Glomerular endothelial cell (primary cell): ENCODE measurements around the gene PITHD1. TPM values are rescaled to one million over a fixed set of nuclear protein-coding genes. Genes with fewer than 3 reads are reported as not detected.
"Not testable (repeated sequence)": the region's sequence is repeated elsewhere in the genome, so short reads cannot be mapped to it uniquely, and the experiment has no call there.

Source experiments
- DNase-seq: peaks from one replicate; pipeline ENCODE4 v3.0.0-alpha.2; 2011; ENCODE audit warnings: low read depth, low spot score; ENCODE audit errors: extremely low read depth
- total RNA-seq: library from RNA; depleted of rRNA; stranded (reverse); fragments of >200 nt; gene quantifications from 2 replicates; pipeline ENCODE4 v1.2.3, GENCODE V29; 2015

PITHD1 gene
- total RNA-seq, 1 donor from 2014 or later = 48.2 TPM

DNA sequence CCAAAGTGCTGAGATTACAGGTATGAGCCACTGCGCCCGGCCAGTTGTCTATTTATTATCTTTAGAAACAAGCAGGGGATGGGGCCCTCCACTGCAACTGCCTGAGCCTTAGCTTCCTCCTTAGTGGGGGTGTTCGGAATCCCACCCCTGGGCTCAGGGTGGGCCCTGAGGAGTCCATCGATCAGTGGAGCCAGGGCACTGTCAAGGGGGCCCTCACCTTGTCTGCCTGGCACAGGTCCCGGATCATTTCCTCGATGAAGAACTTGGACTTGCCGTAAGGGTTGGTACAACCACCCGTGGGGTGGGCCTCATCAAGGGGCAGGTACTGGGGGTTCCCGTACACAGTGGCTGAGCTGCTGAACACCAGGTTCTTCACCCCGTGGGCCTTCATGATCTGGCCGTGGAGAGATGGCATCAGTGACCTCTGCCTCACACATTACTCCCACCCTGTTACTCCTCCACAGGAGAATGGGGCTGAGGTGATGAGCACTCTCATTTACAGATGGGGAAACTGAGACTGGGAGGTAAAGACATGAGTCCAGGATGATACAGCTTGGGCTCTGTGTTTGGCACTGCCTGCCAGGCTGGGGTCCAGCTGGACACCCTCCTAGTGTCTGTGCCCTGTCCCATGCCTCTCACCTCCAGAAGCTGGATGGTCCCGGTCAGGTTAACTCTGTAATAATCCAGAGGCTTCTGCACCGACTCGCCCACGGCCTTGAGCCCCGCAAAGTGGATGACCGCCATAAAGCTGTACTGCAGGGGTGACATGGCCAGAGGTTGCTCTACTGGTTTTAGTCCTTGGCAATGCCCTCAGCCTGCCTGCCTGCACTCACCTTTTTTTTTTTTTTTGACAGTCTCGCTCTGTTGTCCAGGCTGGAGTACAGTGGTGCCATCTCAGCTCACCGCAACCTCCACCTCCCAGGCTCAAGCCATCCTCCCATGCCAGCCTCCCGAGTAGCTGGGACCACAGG lies 19.5 kb downstream of the PITHD1 start:
- DNase-seq = no peak

DNA sequence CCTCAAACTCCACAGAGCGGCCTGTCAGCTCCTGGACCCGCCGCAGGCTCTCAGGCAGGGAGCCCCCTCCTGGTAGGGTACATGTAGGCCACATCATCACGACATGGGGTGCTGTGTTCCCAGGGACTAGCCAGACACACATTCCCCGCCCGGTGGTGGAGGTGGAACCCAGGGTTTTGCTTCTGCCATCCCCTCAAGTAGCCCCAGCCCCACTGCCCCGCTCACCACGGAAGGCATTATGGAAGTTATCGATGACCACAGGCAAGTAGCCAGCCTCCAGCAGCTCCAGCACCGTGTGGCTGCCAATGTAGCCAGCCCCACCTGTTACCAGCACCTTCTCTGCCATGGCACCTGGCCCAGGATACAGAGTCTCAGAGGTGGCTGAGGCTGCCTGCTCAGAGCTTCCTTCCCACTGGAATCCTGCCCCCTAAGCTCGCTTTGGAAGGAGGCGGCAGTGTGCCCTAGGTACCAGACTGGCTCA lies 20.5 kb downstream of the PITHD1 start:
- no peak for DNase-seq

DNA sequence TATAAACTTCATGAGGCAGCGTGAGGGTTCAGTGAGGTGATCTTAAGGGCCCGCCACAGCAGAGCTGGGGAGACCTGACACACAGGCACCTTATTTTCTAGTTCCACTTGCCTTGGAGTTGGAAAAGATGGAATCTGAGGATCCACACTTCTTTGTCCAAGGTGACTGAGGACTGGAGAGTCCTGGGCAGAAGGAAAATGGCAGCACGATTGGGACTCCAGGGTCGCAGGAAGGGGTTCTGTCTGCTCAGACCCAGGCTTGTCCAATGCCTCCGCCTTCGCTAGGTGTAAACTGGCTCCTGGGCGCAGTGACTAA lies 21.0 kb downstream of the PITHD1 start:
- no peak for DNase-seq

DNA sequence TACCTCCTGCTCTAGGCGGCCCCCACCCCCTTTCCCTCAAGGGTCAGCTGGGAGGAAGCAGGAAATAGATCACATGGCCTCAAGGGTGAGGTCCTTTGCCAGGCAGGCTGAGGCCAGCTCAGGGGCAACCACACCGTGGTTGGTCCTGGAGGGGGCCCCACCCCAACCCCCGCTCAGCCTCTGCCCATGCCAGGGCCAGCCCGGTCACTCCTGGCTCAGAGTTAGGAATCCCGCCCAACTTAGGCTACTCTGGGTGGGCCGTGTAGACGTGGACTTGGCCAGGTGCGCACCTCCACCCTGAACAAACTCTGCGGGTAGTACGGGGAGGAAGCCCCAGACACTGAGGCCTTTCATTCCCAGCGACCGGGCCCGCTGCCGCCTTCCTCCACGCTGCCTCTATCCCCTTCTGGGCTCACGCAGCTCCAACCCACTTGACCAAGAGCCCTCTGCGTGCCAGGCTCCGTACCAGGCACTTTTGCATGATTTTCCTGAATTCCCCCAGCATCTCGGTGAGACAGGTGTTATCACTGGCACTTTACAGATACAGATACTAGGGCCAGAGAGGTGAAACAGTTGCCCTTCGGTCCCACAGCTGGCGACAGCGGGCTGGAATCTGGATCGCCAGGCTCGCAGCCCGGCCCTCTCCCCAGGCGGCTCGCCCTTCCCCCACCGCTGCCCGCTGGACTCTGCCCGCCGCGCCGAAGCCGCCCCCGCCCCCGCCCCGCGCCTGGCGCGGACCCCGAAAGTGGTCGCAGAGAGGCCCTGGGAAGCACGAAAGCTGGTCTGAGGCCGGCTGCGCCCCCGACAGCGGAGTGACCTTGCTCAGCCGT lies 21.6 kb downstream of the PITHD1 start:
- DNase-seq = no peak

DNA sequence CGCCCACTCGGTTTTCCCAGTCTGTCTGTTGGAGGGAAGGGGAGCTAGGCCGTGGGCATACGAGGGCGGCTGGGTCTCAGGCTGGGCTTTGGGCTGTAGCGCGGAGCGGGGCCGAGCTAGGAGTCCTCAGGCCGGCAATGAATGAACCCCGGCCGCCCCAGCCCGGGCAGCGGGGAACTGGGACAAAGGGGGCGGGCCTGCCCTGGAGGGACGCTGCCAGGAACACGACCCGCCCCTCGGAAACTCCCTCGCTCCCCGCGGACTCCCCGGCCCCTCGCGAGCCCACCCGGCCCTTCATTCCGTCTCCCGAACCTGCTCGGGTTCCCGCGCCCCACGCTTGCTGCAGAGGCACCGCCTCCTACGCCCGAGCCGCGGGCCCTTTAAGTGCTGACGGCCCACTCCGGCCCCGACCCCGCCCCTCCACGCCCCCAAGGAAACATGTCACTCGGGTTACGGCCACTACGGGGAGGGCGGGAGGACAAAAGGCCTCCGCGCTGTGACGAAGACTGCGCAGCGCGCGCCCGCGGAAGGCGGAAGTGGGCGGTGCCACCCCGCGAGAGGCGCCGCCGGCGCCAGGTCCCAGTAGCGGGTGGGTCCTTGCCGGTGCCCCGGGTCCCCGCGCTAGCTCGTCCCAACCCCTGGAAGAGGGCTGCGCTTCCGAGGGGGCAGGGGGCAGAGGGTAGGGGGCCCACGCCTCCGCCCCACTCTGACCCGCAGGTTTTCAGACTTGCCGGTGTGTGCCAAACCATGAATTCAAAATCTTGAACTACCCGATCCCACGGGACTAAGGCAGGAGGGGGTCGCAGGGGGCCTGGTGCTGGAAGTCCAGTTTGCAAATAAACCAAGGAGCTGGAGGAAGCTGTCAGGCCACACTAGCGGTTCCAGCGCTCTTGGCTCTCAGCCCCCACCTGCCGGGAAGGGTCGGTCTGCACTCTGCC lies 22.5 kb downstream of the PITHD1 start, which contains the start of gene GALE:
Gene GALE, minus strand, starts transcription at position 355 of the 938 bp plus-strand sequence. CDS start 1,747 bp downstream, outside the sequence.
- DNase-seq = no peak

DNA sequence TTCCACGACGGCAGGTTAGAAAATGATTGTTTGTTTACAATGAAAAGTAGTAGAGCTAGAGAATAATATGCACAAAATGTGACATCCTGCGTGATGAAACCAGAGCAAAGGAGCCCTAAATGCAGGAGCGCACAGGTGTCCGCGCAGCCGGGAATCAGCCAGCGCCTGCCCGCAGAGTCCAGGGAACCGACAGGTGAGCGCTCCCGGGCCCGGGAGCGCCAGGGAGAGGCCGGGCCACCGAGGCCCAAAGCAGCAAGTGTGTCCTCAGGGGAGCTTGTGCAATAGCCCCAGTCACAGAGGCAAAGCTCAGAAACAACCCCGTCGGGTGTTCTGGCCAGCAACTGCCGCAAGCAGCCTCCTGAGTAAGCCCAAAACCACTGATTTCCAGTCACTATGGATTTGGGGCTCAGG lies 23.1 kb downstream of the PITHD1 start:
- no peak for DNase-seq

DNA sequence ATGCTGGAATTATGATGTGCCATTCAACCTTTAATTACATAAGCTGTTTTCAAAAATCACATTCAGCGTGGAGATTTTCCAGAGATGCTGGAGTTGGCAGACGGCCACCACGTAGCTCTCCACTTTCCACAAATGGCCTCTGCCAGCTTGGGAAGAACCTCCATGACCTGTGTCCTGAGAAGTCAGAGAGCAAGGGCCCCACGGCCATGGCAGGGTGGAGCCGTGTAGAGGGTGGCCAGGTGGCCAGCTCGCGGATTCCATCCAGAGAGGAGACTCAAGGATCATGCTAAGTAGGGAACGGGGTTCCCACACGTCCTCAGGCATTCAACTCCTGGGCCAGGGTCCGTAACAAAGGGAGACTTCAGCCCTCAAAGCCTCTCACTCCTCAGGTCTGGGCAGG lies 23.7 kb downstream of the PITHD1 start:
- DNase-seq = no peak

DNA sequence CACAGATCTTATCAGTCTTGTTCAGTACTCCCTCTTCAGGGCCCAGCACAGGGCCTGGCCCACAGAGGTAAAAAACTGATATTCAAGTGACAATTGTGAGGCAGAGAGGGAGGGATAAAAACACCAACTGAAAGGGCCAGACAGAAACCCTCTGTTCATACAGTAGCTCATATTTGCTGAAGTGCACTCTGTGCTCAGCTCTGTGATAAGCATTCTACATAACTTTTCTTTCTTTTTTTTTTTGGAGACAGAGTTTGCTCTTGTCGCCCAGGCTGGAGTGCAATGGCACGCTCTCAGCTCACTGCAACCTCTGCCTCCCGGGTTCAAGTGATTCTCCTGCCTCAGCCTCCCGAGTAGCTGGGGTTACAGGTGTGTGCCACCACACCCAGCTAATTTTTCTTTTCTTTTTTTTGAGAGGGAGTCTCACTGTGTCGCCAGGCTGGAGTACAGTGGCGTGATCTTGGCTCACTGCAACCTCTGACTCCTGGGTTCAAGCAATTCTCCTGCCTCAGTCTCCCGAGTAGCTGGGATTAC lies 24.7 kb downstream of the PITHD1 start:
- not testable (repeated sequence) for DNase-seq

DNA sequence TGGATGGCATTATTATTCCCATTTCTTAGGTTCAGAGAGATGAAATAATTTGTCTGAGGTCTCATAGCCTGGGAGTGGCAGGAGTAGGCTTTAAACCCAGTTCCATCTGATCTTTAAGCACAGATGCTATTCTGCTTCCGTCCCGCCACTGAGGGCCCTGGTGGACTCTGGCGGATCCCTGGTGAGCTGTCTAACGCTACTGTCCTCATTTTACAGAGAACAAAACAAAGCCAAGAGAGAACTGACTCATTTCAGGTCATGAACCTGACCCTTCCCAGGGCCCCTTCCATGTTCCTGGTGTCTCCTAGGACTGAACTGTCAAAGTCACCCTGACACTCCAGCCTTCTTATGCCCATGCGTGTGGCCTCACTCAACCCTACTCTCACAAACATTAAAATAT lies 25.5 kb downstream of the PITHD1 start:
- no peak for DNase-seq

DNA sequence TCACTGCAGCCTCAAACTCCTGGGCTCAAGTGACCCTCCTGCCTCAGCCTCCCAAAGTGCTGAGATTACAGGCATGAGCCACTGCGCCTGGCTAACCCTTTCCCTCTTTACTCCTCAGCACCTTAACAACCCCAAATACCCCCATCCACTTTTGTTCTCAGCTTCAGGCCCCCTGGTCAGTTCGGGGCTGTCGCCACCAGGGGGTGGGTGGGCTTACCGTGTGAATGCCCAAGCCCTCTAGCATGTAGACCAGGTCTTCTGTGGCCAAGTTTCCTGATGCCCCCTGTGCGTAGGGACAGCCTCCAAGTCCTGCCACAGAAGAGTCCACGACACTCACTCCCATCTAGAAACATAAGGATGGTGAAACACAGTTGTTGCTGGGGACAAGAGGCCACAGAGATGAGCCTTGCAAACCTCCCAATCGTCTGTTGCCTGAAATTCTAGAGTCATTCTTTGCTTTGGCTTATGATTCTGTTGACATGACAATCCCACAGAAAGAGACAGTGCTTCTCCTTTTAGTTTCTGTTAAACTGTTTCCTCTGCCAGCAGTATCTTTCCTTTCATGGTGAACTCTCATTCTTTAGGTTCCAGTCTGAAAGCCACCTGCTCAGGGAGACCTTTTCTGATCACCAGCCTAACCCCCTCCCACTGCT lies 26.1 kb downstream of the PITHD1 start:
- no peak for DNase-seq

DNA sequence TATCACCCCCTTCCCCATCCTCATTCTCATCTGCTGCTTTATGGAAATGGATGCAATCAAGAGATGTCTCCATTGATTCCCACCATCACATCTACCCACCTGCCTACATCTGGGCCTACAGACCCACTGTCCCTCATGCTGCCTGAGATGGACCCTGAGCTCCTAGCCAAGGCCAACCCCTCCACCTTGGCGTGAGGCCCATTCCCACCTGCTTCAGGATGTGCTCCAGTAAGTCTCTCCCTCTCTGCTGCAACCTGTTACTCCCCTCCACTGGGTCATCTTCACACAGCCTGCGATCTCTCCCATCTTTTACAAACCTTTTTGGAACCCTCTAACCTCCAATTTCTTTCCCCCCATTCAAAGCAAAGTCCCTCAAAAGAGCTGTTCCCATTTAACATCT lies 26.8 kb downstream of the PITHD1 start:
- DNase-seq = no peak

DNA sequence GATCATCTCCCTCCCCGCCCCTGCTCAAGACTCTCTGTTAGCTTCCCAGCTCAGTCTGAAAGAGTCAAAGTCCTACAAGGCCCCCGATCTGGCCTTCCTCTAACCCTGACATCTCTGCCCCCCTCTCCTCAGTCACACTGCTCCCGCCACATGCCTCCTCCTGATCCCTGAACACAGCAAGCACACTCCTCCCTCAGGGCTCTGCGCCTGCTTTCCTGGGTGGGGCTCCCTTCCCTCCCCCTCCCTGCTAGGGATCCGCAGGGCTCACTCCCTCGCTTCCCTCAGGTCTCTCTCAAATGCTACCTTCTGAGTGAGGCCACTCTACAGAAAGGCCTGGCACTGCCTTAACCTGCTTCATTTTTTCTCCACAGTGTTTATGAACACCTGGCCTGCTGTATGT lies 28.1 kb downstream of the PITHD1 start:
- DNase-seq = no peak

DNA sequence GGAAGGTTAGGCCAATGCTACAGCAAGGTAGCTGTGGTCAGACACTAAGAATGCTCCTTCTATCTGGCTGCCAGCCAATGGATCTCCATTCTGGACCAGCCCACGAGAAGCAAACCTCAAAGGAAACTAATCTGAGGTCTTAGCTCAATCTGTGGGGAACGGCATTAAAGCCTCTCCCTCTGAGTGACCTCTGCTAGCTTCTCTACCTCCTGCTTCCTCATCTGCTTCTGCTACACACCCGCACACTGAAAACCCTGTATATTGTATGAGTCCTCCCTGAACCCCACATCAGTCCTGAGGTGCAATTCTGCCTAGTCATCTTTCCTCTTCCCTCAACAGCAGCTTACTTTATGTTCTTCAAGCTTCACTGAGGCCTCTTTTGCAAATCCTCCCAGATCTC lies 29.2 kb downstream of the PITHD1 start:
- DNase-seq = no peak

DNA sequence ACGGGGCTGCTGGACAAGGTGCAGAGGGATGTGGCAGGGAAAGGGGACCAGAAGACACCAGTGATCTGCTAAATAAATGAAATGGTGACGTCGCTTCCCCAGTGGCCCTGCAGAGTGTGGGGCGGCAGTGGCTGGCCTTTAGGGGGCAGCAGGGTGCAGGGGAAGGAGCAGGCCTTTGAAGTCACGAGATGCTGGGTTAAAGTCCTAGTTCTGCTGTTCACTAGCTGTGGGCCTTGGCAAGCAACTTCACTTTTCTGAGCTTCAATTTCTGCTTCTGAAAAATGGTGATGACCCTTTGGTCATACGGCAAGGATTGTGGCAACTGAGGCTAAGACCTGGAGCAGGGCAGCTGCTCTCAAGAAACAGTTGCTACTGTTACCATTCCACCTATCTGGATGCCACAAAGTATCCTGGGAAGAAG lies 31.5 kb downstream of the PITHD1 start:
- no peak for DNase-seq

DNA sequence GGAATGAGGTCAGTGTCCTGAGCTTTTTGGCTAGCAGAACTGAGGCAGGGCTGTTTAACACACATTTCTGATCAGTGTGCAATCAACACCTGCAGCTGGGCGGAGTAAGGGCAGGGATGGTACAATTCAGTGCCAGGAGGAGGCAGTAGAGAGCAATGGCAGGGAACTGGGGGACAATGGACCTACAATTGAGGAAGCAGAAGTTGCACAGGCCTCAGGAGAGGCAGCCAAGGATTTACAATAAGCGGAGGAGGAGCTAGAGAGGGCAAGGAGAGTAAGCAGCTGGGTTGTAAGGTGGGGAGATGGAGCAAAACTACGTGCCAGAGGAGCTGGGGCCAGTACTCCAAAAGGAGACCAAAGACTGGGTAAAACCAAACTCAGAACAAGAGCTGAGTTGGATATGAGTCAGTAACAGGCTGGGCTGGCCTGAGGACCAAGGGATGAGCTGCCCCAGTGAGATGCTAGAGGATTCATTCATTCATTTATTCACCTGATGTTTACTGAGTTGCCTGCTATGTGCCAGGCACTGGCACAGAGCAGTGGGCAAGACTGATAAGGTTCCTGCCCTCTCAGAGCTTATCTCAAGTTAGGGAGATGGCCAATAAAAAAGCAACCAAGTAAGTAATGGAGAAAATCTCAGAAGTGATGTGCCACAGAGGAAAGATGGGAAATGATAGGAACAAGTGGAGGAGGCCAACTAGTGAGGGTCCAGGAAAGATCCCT lies 32.8 kb downstream of the PITHD1 start:
- no peak for DNase-seq

DNA sequence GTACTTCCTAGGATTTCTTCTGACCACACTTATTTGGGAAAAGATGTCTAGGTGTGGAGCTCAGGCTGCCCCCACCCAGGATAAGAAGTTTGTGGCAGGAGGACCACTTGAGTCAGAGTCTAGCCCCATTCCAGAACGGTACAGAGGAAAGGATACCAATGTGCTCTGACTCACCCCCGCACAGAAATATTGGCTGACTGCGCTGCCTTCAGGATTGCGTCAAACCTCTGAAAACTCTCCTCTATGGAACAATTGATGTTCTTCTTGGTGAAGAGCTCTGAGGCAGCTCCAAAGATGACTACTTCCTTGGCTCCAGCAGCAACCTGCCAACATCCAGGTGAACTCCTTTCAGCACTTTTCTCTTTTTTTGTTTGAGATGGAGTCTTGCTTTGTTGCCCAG lies 35.8 kb downstream of the PITHD1 start:
- DNase-seq = no peak

DNA sequence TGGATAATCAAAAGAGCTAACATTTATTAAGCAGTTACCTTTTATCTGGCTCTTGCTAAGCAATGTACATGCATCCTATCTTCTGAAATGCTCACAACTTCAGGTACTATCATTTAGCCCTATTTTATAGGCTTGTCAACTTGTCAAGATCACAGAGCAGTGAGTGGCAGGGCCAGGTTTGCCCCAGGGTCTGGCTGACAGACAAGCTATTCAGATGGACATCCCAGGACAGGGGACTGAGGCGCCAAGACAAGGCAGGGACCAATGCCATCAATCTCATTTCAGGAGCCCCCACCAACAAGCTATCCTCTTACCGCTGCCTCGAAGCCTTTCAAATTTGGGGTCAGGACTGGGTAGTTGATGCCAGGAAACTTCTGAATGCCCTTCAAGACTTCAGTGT lies 38.1 kb downstream of the PITHD1 start:
- DNase-seq = no peak

DNA sequence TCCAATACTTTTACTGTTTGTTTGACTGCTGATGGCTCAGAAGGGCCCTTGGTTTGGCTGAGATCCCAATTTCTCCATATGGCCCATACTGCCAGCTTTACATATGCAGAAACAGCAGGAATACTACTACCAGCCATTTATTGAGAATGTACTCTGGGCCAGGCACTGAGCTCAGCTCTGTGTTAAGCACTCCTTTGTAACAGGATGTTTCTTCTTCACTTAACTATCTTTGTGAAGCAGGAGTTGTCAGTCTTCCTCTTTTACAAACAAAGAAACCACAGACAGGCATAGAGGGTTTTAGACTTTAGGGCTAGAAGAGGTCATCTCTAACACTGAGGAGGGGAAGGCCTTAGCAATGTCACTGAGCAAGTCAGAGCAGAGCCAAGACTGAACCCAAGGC lies 38.7 kb downstream of the PITHD1 start:
- DNase-seq = no peak

DNA sequence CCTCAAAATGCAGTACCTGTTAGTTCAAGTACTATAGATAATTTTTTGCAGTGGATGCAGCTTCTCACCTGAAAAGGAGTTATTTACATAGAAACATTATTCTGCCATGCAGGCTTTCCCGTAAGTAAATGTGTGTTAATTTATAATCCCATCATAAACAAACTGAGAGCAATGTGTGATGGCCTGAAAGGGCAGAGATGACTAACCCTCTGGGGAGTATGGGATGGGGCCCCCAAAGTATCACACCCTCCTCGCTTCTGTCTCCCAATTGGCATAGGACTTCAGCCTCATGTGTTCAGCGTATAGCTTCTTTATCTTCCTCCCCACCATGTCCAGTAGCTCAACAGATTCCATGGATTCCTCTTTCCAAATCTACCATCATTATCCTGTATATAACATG lies 39.4 kb downstream of the PITHD1 start:
- DNase-seq = no peak
